AG08396 (cell line): ENCODE data around the gene DENND10.
"Not testable (repeated sequence)": the region's sequence is repeated elsewhere in the genome, so short reads cannot be mapped to it uniquely, and the experiment has no call there.

ENCODE experiments used
- DNase-seq: peaks from one replicate; pipeline ENCODE4 v3.0.0; 2012; ENCODE audit warnings: low spot score, mixed read lengths

DENND10 gene

GRCh38 chr10:119103903-119104653, at the start of gene DENND10:
Gene DENND10, plus strand, starts transcription at chr10:119104113. Its CDS starts 30 bp downstream, at chr10:119104143.
- DNase-seq = peak; percentile 98

GRCh38 chr10:119055472-119055871, 48.4 kb upstream of the DENND10 start:
- no peak for DNase-seq

GRCh38 chr10:119058010-119058409, 45.9 kb upstream of the DENND10 start:
- no peak for DNase-seq

- no peak for DNase-seq
Measured at GRCh38 chr10:119059557-119059956, 44.4 kb upstream of the DENND10 start.

- DNase-seq = no peak
Measured at GRCh38 chr10:119060107-119060506, 43.8 kb upstream of the DENND10 start.

GRCh38 chr10:119061352-119061751, 42.6 kb upstream of the DENND10 start:
- DNase-seq = no peak

GRCh38 chr10:119061926-119062325, 42.0 kb upstream of the DENND10 start:
- no peak for DNase-seq

GRCh38 chr10:119070395-119071165, 33.3 kb upstream of the DENND10 start:
- no peak for DNase-seq

- DNase-seq = no peak
Measured at GRCh38 chr10:119073584-119073983, 30.3 kb upstream of the DENND10 start.

GRCh38 chr10:119078422-119079179, 25.3 kb upstream of the DENND10 start:
- DNase-seq = no peak

GRCh38 chr10:119079599-119080520, 24.1 kb upstream of the DENND10 start:
- DNase-seq = peak; percentile 93

GRCh38 chr10:119080521-119081259, 23.2 kb upstream of the DENND10 start, which contains the start of gene EIF3A:
Gene EIF3A, minus strand, starts transcription at chr10:119080817. Its CDS starts 141 bp downstream, at chr10:119080676.
- DNase-seq = peak; percentile 98

GRCh38 chr10:119084896-119085295, 19.0 kb upstream of the DENND10 start:
- no peak for DNase-seq

GRCh38 chr10:119087271-119087882, 16.5 kb upstream of the DENND10 start:
- DNase-seq = no peak

GRCh38 chr10:119090026-119090795, 13.7 kb upstream of the DENND10 start:
- no peak for DNase-seq

- DNase-seq = peak; percentile 57
Measured at GRCh38 chr10:119090968-119091367, 12.9 kb upstream of the DENND10 start.

GRCh38 chr10:119095640-119096039, 8.3 kb upstream of the DENND10 start:
- no peak for DNase-seq

- DNase-seq = not testable (repeated sequence)
Measured at GRCh38 chr10:119096641-119097415, 7.1 kb upstream of the DENND10 start.

- no peak for DNase-seq
Measured at GRCh38 chr10:119098576-119098975, 5.3 kb upstream of the DENND10 start.
